ENCODE measurements around the gene COX8A. TPM values are rescaled to one million over a fixed set of nuclear protein-coding genes. Genes with fewer than 3 reads are reported as not detected.

Gene COX8A
- total and polyA plus RNA-seq, 2 of the 13 experiments (the other 11 are each of a cell fraction or from before 2014, with no cell fraction given) = 202 to 406 TPM

GRCh38 chr11:63986156-63986931 lies 11.9 kb downstream of the COX8A start, which contains the start of gene OTUB1 (continued):
- TF ChIP-seq ZFP91 (CRISPR knock-in tag; IDR thresholded peaks at IDR 0.05; ENCODE audit: borderline replicate concordance) (peak; percentile 94; the same call in 1 of the 2 replicates), NFATC3 (CRISPR knock-in tag; IDR thresholded peaks at IDR 0.05) (no peak), THAP11 (CRISPR knock-in tag; IDR thresholded peaks at IDR 0.05) (peak; percentile 90), ZNF331 (CRISPR knock-in tag; IDR thresholded peaks at IDR 0.05) (no peak), NR2C2 (CRISPR knock-in tag; IDR thresholded peaks at IDR 0.05; ENCODE audit: borderline replicate concordance) (peak; percentile 99), SCMH1 (CRISPR knock-in tag; IDR thresholded peaks at IDR 0.05; ENCODE audit: borderline replicate concordance) (no peak), ZBTB20 (CRISPR knock-in tag; IDR thresholded peaks at IDR 0.05; ENCODE audit: borderline replicate concordance, low read depth) (no peak), ZNF224 (CRISPR knock-in tag; IDR thresholded peaks at IDR 0.05) (no peak), THAP8 (CRISPR knock-in tag; IDR thresholded peaks at IDR 0.05; ENCODE audit: borderline replicate concordance) (peak; percentile 89; the same call in 1 of the 2 replicates), ZBTB34 (CRISPR knock-in tag; IDR thresholded peaks at IDR 0.05) (no peak), ZSCAN9 (CRISPR knock-in tag; IDR thresholded peaks at IDR 0.05; ENCODE audit: borderline replicate concordance) (no peak), NRL (CRISPR knock-in tag; IDR thresholded peaks at IDR 0.05; ENCODE audit: borderline replicate concordance) (peak; percentile 82; the same call in 1 of the 2 replicates), KLF11 (CRISPR knock-in tag; IDR thresholded peaks at IDR 0.05) (peak; percentile 49; the same call in 1 of the 2 replicates), GMEB1 (CRISPR knock-in tag; IDR thresholded peaks at IDR 0.05; ENCODE audit: borderline replicate concordance) (peak; percentile 65; the same call in 1 of the 2 replicates), MXD4 (CRISPR knock-in tag; IDR thresholded peaks at IDR 0.05) (peak; percentile 82), ZBTB44 (CRISPR knock-in tag; IDR thresholded peaks at IDR 0.05) (no peak)

Measured in HepG2 (cell line).